ENCODE results near the gene ZNF277.
A peak's percentile ranks its signal among the peaks of the same experiment; 100 is the strongest.

ZNF277 gene

DNA sequence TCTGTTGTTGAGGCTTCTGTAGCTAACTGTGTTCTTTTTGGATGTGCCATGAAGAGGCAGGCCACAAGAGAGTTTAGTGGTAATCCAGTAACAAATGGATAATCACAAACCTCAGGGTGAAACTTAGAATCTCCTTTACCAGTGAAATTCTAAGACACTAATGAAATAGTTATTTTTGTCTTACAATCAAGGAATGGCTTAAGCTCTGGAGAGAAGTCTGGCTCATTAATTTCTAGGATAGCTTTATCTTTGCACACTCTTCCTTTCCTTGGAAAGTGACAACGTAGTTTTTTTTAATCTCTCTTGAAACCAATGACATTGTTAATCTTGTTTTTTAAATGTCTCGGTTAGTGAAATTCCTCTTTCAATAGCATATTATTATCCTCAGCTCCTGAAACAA, 150.1 kb downstream of the ZNF277 start:
- DNase-seq (ENCODE audit: low read depth in 2 of 2): no peak

DNA sequence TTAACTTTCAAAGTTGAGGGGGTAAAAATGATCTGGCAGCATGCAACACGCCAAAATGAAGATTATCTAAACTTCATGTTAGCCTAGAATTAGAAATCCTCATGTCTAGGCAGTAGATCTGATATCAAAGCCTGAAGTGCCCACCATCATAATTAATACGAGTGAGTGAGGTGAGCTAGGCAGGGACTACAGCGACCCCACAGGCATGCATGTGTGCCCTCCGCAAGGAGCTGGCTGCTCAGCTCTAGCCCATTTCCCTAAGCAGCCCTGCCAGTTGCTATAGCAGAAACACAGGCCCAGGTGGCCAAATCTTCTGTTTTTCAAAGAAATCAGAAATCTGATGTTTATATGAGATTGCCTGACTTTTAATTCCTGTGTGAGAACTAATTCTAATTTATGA, 150.6 kb downstream of the ZNF277 start:
- no peak for DNase-seq (ENCODE audit: low read depth in 2 of 2)

DNA sequence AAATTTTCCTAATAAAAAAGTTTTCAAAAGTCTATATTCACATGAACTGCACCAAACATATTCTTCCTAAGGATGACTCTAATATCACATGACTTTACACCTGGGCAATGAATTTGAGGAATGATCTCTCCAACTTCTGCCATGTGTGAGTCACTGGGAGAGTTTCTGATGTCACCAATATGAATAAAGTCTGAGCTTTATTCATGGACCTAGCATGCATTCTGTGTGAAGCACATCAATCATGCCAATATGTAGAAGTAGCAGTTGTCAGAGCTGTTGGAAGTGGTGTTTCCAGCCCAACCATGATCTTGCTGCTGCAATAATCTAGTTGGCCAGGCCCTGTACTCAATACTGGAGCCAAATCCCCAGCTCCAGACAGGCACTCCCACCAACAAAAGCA, 152.0 kb downstream of the ZNF277 start:
- no peak for DNase-seq (ENCODE audit: low read depth in 2 of 2)

DNA sequence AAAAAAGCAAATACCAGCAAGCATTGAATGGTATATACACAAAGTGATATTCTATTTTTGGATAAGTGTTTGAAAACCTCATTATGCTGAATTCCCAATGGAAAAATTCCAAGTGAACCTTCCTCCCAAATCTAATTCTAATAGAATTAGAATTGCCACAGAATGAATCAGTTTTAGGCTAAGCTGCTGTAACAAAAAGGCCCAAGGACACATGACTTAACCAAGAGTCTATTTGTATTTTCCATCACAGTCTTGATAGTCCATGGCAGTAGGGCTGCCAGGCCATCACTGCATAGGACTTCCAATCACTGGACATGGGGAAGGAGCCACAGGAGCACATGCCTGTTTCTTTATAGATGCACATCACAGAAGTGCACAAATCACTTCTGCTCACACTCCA, 152.6 kb downstream of the ZNF277 start:
- DNase-seq (ENCODE audit: low read depth in 2 of 2): no peak

DNA sequence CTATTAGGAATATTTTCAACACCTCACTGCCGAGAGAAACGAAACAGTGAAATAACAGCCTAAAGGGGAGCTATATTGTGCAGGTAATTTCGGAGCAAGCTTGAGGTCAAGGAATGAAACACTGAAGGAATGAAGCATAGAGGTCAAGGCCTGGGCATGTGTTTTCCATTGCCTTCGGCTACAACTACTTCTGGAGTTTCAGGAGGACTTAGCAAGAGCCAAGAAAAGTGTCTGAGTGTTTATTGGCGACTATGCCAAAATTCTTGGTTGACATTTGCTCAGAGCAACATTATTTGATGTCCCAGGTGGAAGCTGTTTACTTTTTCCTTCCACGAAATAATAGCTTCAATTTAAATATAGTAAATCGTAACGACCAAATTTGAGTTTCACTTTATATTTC, 154.2 kb downstream of the ZNF277 start:
- DNase-seq (ENCODE audit: low read depth in 2 of 2): no peak

DNA sequence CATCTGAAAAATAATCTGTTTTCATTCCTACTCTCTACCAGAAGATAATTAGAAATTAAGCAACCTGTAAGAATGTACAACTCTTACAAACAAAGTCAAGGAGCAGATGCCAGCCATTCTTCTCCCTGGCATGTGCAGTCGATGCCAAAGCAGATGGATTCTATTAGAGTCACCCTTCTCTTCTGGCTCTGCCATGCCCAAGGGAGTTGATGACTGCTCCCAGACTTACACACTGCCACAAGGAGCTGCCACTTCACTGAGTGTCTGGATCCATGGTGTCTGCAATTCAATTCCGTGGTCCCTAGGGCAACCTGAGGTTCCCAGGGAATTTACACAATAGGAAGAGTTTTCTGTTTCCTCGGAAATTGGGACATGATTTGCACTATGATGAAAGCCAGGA, 154.7 kb downstream of the ZNF277 start:
- DNase-seq (ENCODE audit: low read depth in 2 of 2): no peak

DNA sequence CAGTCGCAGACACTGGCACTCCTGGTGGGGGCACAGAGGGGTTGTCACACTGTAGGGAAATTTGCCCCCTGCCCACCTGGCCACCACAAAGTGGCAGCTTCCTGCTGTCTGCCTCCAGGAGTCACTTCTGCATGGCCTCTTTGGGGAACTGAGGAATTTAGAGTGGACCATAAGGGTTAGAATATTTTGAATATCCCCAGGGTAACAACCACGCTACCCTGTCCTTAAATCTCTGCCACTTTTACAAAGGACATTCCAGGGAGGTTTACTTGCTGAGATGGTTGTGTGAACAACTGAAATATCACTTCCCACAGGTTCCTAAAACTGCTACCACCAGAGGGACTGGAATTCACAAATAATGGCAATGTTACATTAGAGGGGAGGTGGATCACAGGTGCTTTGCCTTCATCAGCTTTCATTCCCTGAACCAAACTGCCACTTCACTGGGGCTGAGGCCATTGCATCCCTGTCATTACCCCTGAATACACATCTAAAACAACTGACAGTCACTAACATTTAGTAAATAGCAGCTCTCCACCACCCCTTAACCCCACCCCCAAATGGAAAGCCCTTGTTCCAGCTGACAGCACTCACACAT, 155.7 kb downstream of the ZNF277 start:
- DNase-seq (ENCODE audit: low read depth in 2 of 2): no peak

DNA sequence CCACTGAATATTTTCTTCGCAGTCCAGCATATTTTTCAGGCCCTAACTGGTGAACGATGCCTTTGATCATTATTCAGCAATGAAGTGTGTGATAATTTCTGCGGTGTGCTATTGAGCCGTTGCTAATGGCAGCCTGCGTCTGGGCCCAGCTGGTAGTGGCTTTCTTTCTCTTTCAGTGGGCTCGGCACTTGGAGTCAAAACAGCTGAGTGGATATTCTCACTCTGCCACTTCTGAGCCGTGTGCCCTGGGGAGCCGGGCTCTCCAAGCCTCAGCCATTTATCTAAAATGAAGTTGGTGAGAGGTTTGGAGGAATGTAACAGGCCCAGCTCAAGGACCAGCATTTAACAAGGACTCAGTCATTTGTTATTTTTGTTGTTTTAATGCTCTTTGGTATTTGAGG, 156.2 kb downstream of the ZNF277 start:
- no peak for DNase-seq (ENCODE audit: low read depth in 2 of 2)

DNA sequence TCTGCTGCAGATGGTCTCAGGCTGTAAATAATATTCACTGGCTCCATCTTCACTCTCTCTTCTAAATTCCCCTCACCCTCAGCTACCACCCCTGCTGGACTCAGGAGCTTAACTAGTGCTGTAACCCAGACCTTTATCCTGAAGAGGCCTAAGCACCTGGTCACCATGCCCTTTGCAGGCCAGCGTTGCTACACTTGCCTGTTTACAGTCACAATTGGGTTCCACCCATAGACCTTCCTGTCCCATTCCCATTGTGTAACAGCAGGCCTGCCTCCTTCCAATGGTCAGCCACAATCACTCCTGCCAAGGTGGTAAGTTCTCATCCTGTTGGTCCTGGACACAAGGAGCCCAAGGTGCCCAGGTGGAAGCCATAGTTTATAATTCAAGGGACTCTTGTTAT, 157.9 kb downstream of the ZNF277 start:
- no peak for DNase-seq (ENCODE audit: low read depth in 2 of 2)

DNA sequence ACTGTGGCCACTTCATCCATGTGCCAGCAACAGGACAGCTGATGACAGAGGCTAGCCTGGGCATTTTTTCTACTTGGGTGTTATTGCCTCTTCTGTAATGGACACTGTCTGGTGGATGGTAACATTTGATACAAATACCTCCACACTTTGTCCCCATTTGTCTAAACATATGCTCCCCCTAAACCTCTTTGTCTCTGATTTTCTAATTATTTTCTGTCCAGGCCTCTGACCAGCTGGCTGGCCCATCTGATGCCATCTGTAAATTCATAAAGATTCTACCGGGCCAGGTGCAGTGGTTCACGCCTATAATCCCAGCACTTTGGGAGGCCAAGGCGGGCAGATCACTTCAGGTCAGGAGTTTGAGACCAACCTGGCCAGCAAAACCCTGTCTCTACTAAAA, 159.1 kb downstream of the ZNF277 start:
- DNase-seq (ENCODE audit: low read depth in 2 of 2): no peak

DNA sequence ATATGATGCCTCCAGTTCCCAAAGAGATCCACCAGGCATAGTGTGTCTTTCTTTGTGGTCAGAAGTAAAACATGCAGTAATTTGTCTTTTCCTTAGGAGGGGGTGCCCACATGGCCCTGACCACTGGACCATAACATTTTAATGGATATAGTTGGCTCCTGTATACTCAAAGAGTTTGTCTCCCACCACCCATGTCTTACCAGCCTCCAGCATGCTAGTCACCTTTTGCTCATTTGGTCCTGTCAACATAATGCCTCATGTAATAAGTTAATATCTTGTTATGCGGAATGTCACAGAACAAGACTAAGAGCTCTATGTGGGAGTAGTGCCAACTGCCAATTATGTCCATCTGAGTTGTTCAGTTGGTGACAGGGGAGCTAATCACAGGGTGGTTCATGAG, 160.4 kb downstream of the ZNF277 start:
- DNase-seq (ENCODE audit: low read depth in 2 of 2): no peak

DNA sequence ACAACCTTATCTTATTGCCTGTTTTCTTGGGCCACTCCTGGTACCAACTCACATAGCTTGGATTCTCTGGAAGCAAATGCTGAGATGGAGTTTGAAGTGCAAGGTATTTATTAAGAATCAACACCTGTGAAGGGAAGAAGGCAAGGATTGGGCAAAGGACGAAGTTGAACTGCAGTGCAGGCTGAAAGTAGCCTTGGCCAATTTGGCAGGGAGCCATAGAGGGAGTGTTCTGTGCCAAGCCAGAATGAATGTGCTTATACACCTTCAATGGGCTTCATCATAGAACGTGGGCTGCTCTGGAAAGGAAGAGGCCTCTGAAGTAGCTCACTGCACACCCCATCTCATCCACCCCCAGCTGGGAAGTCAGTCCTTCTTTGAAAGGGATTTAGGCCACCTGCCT, 163.9 kb downstream of the ZNF277 start:
- DNase-seq (ENCODE audit: low read depth in 2 of 2): no peak

DNA sequence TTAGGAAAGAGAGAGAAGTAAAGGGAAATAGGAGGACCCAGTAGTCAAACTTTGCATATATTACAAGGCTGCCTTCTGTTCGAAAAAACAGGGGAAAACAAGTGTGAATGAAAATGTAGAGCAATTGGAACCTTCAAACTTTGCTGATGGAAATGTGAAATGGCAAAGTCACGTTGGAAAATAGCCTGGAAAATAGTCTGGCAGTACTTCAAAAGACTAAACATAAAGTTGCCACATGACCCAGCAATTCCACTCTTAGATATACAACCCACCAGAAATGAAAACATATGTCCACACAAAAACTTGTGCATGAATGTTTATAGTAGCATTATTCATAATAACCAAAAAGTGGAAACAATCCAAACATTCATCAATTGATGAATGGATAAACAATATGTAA, 165.2 kb downstream of the ZNF277 start:
- no peak for DNase-seq (ENCODE audit: low read depth in 2 of 2)

DNA sequence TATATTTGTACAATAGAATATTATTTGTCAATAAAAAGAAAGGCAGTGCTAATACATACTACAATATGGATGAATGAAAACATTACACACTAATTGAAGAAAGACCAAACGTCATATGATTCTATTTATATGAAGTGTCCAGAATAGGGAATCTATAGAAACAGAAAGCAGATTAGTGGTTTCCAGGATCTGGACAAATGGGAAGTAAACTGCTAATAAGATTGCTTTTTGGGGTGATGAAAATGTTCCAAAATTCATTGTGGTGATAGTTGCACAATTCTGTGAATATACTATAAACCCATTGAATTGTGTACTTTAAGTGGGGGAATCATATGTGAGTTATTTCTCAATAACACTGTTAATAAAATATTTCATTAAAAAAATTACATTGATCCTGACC, 165.6 kb downstream of the ZNF277 start:
- DNase-seq (ENCODE audit: low read depth in 2 of 2): no peak

DNA sequence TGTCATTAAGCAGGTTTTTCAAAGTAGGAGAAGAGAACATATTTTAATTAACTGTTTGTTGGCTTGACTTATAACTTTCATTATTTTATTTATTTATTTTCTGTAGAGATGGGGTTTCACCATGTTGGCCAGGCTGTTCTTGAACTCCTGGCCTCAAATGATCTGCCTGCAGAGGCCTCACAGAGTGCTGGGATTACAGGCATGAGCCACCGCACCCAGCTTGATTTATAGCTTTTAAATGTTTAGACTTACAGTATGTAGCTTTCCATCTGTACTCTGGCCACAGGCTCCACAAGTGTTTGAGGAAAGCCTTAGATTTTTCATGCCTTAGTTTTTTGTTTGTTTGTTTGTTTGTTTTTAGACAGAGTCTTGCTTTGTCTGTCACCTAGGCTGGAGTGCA, 171.1 kb downstream of the ZNF277 start:
- no peak for DNase-seq (ENCODE audit: low read depth in 2 of 2)

DNA sequence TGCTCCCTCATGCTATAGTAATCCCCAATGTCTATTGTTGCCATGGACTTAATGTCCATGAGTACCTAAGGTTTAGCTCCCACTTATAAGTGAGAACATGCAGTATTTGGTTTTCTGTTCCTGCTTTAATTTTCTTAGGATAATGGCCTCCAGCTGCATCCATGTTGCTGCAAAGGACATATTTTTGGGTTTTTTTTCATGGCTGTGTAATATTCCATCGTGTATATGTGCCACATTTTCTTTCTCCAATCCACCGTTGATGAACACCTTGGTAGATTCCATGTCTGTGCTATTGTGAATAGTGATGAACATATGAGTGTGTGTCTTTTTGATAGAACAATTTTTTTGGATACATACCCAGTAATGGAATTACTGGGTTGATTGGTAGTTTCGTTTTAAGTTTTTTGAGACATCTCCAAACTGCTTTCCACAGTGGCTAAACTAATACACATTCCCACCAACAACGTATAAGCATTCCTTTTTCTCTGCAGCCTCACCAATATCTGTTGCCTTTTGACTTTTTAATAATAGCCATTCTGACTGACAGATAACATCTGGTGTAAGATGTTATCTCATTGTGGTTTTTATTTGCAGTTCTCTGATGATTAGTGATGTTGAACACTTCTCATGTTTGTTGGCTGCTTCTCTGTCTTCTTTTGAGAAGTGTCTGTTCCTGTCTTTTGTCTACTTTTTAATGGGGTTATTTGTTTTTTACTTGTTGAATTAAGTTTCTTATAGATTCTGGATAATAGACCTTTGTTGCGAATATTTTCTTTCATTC, 175.0 kb downstream of the ZNF277 start:
- DNase-seq (ENCODE audit: low read depth in 2 of 2): no peak

DNA sequence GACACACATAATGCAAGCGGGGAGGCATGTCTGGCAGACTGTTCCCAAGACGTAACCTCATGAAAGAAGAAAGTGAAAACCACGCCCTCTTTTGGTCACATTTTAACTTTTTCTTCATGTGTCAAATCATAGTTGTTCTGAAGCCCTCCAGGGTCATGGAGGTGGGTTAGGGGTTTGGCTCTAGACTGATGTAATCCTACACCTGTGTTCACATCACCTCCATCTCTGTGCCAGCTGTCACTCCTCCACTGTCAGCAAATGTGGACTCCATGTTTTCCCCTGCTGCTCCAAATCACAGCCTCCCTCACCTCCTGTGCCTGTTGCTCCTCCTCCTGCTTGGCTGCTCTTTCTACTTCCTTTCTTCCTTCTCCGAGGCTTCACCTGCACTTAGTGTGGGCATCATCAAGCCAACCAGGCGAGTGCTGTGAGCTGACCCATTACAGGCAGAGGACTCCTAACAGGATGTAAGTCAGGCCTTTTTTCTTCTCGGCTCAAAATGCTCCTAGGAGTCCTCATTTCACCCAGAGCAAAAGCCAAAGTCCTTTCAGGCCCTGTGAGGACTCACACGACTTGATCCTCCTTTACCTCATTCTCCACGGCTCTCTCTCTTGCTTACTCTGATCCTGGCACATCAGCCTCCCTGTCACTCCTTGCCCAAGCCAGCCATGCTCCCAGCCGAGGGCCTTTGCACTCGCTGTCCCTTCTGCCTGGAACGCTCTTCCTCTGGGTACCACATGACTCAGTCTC, 177.3 kb downstream of the ZNF277 start:
- no peak for DNase-seq (ENCODE audit: low read depth in 2 of 2)

DNA sequence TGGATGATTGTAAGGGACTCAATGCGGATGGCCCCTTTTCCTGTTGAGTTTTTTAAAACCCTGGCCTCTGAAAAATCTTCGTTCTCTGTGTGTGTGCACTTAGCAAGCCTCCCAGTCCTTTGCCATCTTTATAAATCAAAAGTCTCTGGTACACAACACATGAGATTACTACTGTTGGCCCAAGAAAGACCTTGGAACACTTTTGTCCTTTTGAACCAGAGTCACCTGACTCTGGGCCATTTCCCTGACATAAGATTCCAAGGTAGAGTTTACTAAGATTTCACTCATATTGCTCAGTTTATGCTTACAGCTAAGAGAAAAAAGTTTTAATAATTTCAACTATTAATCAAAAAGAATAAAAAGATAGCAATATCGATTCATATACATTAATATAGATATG, 179.0 kb downstream of the ZNF277 start:
- DNase-seq (ENCODE audit: low read depth in 2 of 2): no peak

DNA sequence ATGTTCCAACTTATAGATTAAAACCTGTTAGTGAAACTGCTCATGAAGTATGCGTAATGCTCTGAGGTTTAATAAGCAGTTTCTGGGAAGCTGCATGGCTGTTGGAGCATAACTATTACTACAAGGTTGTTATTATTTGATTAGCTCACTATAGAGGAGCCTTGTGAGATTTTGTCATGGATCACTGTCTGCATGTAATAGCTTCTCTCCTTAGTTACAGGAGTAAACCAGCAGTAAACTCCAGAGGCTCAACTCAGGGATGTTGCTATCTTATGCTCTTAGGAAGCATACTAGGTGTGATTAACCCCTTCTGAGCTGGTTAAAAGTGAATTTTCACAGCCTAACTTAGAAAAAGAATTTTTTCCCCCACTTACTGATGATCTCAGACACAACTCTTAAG, 180.1 kb downstream of the ZNF277 start:
- no peak for DNase-seq (ENCODE audit: low read depth in 2 of 2)

DNA sequence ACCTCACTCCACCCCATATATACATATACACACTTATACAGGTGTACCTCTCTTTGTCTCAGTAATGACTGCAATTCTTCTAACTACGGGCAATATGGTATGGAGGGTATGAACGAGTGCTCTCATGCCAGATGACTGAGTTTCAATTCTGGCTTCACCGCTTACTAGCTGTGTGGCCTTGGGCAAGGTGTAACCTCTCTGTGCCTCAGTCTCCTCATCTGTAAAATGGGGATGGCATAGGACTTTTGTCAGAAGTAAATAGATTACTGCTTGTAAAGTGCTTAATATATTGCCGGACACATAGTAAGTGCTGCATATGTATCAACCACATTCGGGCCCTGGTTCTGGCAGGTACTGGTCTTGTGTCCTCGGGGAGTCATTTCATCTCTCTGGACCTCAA, 183.7 kb downstream of the ZNF277 start:
- no peak for DNase-seq (ENCODE audit: low read depth in 2 of 2)

DNA sequence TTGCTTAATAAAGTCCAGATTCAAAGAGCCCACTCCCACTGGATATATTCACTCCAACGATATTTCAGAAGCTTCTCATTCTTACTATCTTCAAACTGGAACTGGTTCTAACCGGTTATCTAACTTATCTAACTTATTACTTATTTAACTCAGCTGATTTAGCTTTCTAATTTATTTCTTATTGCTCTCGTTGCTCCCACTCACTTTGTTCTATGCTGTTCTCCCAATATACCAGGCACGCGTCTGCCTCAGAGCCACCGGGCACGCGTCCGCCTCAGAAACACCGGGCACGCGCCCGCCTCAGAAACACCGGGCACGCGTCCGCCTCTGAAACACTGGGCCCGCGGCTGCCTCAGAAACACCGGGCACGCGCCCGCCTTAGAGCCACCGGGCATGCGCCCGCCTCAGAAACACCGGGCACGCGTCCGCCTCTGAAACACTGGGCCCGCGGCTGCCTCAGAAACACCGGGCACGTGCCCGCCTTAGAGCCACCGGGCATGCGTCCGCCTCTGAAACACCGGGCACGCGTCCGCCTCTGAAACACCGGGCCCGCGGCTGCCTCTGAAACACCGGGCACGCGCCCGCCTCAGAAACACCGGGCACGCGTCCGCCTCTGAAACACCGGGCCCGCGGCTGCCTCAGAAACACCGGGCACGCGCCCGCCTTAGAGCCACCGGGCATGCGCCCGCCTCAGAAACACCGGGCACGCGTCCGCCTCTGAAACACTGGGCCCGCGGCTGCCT, 184.8 kb downstream of the ZNF277 start:
- DNase-seq (ENCODE audit: low read depth in 2 of 2): peak in 1 of 2 donors; percentile 31

DNA sequence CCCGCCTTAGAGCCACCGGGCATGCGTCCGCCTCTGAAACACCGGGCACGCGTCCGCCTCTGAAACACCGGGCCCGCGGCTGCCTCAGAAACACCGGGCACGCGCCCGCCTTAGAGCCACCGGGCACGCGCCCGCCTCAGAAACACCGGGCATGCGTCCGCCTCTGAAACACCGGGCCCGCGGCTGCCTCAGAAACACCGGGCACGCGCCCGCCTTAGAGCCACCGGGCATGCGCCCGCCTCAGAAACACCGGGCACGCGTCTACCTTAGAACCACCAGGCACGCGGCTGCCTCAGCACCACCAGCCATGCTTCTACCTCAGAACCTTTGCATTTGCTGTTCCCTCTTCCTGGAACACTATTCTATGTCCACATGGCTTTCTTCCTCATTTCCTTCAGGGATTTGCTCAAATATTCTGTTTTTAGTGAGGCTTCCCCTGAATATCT, 185.4 kb downstream of the ZNF277 start:
- DNase-seq (ENCODE audit: low read depth in 2 of 2): peak; percentile 38 to 44

Measured in stimulated activated CD8-positive, alpha-beta memory T cell treated with anti-CD3 and anti-CD28 coated beads, Interleukin-2, amount 100 ng/mL, for 48 hours (primary cell).